ENCODE results near the gene HEXD. TPM values are rescaled to one million over a fixed set of nuclear protein-coding genes. Genes with fewer than 3 reads are reported as not detected.
"Not testable (repeated sequence)": the region's sequence is repeated elsewhere in the genome, so short reads cannot be mapped to it uniquely, and the experiment has no call there.

HEXD gene
- total and polyA plus RNA-seq, 4 experiments from 2014 or later = 12.6 to 113 (median 60.2) TPM

- Mint-ChIP-seq H3K27me3 (no peaks in the 10 kb centered on the region), H3K4me1 (peaks cover 0 to 1% (median 0%) of the 10 kb centered on the region in 4 donors), H3K36me3 (peaks cover 21 to 29% of the 10 kb centered on the region in 2 donors), H3K27ac (no peak overlapping the region), H3K9me3 (no peaks in the 10 kb centered on the region), H3K4me3 (no peak overlapping the region)
- ChIA-PET CTCF (ENCODE audit: partially characterized antibody) (no interaction called here), POLR2A (ENCODE audit: partially characterized antibody) (no interaction called here)
- H3K36me3 ChIP-seq (ENCODE audit: insufficient read depth, low read length) = peaks cover 4% of the 10 kb centered on the region
- no peaks in the 10 kb centered on the region for H3K4me1 ChIP-seq (ENCODE audit: insufficient read depth, low read length)
- H3K4me3 ChIP-seq (ENCODE audit: low read length in 2 of 2) = no peak overlapping the region
- no peaks in the 10 kb centered on the region for H3K9me3 ChIP-seq (ENCODE audit: control insufficient read depth in 1 of 2, low read length in 2 of 2)
- no peaks in the 10 kb centered on the region for H3K27me3 ChIP-seq (ENCODE audit: insufficient read depth, low read length)
- intact Hi-C loops (cut with micrococcal nuclease) = no loop called here
- no peak for DNase-seq
- no peak overlapping the region for H3K27ac ChIP-seq (ENCODE audit: low read depth, low read length)
These were observed 10.9 kb upstream of the HEXD start for GRCh38 chr17:82407255-82407654.

- no peaks in the 10 kb centered on the region for H3K27me3 Mint-ChIP-seq
- no peak overlapping the region for H3K27ac ChIP-seq (ENCODE audit: low read depth, low read length)
- CTCF ChIA-PET (ENCODE audit: partially characterized antibody) = no interaction called here
- peak overlapping the region in 1 of 7 donors; percentile 37 for H3K27ac Mint-ChIP-seq
- POLR2A ChIA-PET (ENCODE audit: partially characterized antibody) = no interaction called here
- intact Hi-C loops (cut with micrococcal nuclease) = no loop called here
- no peaks in the 10 kb centered on the region for H3K9me3 Mint-ChIP-seq
- H3K4me3 Mint-ChIP-seq = no peak overlapping the region
- H3K4me1 Mint-ChIP-seq = peaks cover 0 to 4% (median under 1%) of the 10 kb centered on the region in 4 donors
- H3K36me3 Mint-ChIP-seq = peaks cover 19 to 24% of the 10 kb centered on the region in 2 donors
- H3K27me3 ChIP-seq (ENCODE audit: insufficient read depth, low read length) = no peaks in the 10 kb centered on the region
- no peak for DNase-seq
- H3K36me3 ChIP-seq (ENCODE audit: insufficient read depth, low read length) = peaks cover 3% of the 10 kb centered on the region
- no peaks in the 10 kb centered on the region for H3K4me1 ChIP-seq (ENCODE audit: insufficient read depth, low read length)
- H3K9me3 ChIP-seq (ENCODE audit: control insufficient read depth in 1 of 2, low read length in 2 of 2) = no peaks in the 10 kb centered on the region
- H3K4me3 ChIP-seq (ENCODE audit: low read length in 2 of 2) = no peak overlapping the region
These were observed 9.7 kb upstream of the HEXD start for GRCh38 chr17:82408288-82408937.

GRCh38 chr17:82408938-82409318, 9.2 kb upstream of the HEXD start:
- CTCF ChIA-PET (ENCODE audit: partially characterized antibody) = interaction anchor here (1.8 kb wide), 1 partner anchor 16 kb away, joined by 3 read pairs; no protein-coding TSS in a partner anchor
- Mint-ChIP-seq H3K4me1 (peaks cover 0 to 5% (median under 1%) of the 10 kb centered on the region in 4 donors), H3K4me3 (no peak overlapping the region), H3K27me3 (no peaks in the 10 kb centered on the region), H3K9me3 (no peaks in the 10 kb centered on the region), H3K27ac (peak overlapping the region in 1 of 7 donors; percentile 29), H3K36me3 (peaks cover 19 to 24% of the 10 kb centered on the region in 2 donors)
- H3K9me3 ChIP-seq (ENCODE audit: control insufficient read depth in 1 of 2, low read length in 2 of 2) = no peaks in the 10 kb centered on the region
- H3K36me3 ChIP-seq (ENCODE audit: insufficient read depth, low read length) = no peaks in the 10 kb centered on the region
- intact Hi-C loops (cut with micrococcal nuclease) = no loop called here
- H3K4me3 ChIP-seq (ENCODE audit: low read length in 2 of 2) = no peak overlapping the region
- no peaks in the 10 kb centered on the region for H3K27me3 ChIP-seq (ENCODE audit: insufficient read depth, low read length)
- POLR2A ChIA-PET (ENCODE audit: partially characterized antibody) = no interaction called here
- no peak for DNase-seq
- H3K27ac ChIP-seq (ENCODE audit: low read depth, low read length) = no peak overlapping the region
- H3K4me1 ChIP-seq (ENCODE audit: insufficient read depth, low read length) = no peaks in the 10 kb centered on the region

- ChIA-PET POLR2A (ENCODE audit: partially characterized antibody) (interaction anchor here (1.9 kb wide), 1 partner anchor 112 kb away, joined by 5 read pairs; no protein-coding TSS in a partner anchor), CTCF (ENCODE audit: partially characterized antibody) (interaction anchor here (1.1 to 1.8 kb wide), 3 partner anchors 9 to 59 kb away, joined by 3 to 4 read pairs (median 4); no protein-coding TSS in a partner anchor)
- H3K4me3 ChIP-seq (ENCODE audit: low read length in 2 of 2) = no peak overlapping the region
- no peak overlapping the region for H3K27ac ChIP-seq (ENCODE audit: low read depth, low read length)
- H3K4me1 ChIP-seq (ENCODE audit: insufficient read depth, low read length) = peaks cover 9% of the 10 kb centered on the region
- H3K27me3 ChIP-seq (ENCODE audit: insufficient read depth, low read length) = no peaks in the 10 kb centered on the region
- Mint-ChIP-seq H3K4me1 (peaks cover 6 to 17% (median 9%) of the 10 kb centered on the region in 4 donors), H3K27ac (no peak overlapping the region), H3K27me3 (no peaks in the 10 kb centered on the region), H3K36me3 (peaks cover 21 to 24% of the 10 kb centered on the region in 2 donors), H3K9me3 (no peaks in the 10 kb centered on the region), H3K4me3 (no peak overlapping the region)
- intact Hi-C loops (cut with micrococcal nuclease) = loop anchor here (5.0 to 10.0 kb wide), 3 partner anchors 173 to 375 kb away; partner anchors contain the start of genes DCXR and RAC3
- H3K9me3 ChIP-seq (ENCODE audit: control insufficient read depth in 1 of 2, low read length in 2 of 2) = no peaks in the 10 kb centered on the region
- DNase-seq = no peak
- no peaks in the 10 kb centered on the region for H3K36me3 ChIP-seq (ENCODE audit: insufficient read depth, low read length)
These were observed 8.0 kb upstream of the HEXD start for GRCh38 chr17:82410014-82410716.

- CTCF ChIA-PET (ENCODE audit: partially characterized antibody) = interaction anchor here (0.7 to 6.4 kb wide), 2 partner anchors 60 to 167 kb away, joined by 3 to 52 read pairs; no protein-coding TSS in a partner anchor
- no peak overlapping the region for H3K4me3 ChIP-seq (ENCODE audit: low read length in 2 of 2)
- intact Hi-C loops (cut with micrococcal nuclease) = loop anchor here (5.0 to 10.0 kb wide), 3 partner anchors 174 to 377 kb away; partner anchors contain the start of genes DCXR and RAC3
- Mint-ChIP-seq H3K27me3 (no peaks in the 10 kb centered on the region), H3K4me1 (peaks cover 8 to 23% (median 11%) of the 10 kb centered on the region in 4 donors), H3K4me3 (no peak overlapping the region), H3K27ac (no peak overlapping the region), H3K36me3 (peaks cover 19 to 21% of the 10 kb centered on the region in 2 donors), H3K9me3 (no peaks in the 10 kb centered on the region)
- H3K36me3 ChIP-seq (ENCODE audit: insufficient read depth, low read length) = no peaks in the 10 kb centered on the region
- POLR2A ChIA-PET (ENCODE audit: partially characterized antibody) = no interaction called here
- no peaks in the 10 kb centered on the region for H3K27me3 ChIP-seq (ENCODE audit: insufficient read depth, low read length)
- DNase-seq = no peak
- H3K27ac ChIP-seq (ENCODE audit: low read depth, low read length) = no peak overlapping the region
- no peaks in the 10 kb centered on the region for H3K9me3 ChIP-seq (ENCODE audit: control insufficient read depth in 1 of 2, low read length in 2 of 2)
- H3K4me1 ChIP-seq (ENCODE audit: insufficient read depth, low read length) = peaks cover 9% of the 10 kb centered on the region
These were observed 6.6 kb upstream of the HEXD start for GRCh38 chr17:82411396-82412053.

GRCh38 chr17:82412081-82412480, 6.1 kb upstream of the HEXD start:
- POLR2A ChIA-PET (ENCODE audit: partially characterized antibody); H3K27me3 ChIP-seq (ENCODE audit: insufficient read depth, low read length); H3K9me3 ChIP-seq (ENCODE audit: control insufficient read depth in 1 of 2, low read length in 2 of 2); H3K27ac Mint-ChIP-seq; H3K27me3 Mint-ChIP-seq; H3K4me3 Mint-ChIP-seq; H3K4me1 ChIP-seq (ENCODE audit: insufficient read depth, low read length); H3K36me3 ChIP-seq (ENCODE audit: insufficient read depth, low read length); H3K9me3 Mint-ChIP-seq; H3K27ac ChIP-seq (ENCODE audit: low read depth, low read length); DNase-seq; H3K4me3 ChIP-seq (ENCODE audit: low read length in 2 of 2): not testable (repeated sequence)
- CTCF ChIA-PET (ENCODE audit: partially characterized antibody) = interaction anchor here (6.4 kb wide), 1 partner anchor 61 kb away, joined by 52 read pairs; no protein-coding TSS in a partner anchor
- intact Hi-C loops (cut with micrococcal nuclease) = loop anchor here (5.0 to 10.0 kb wide), 3 partner anchors 175 to 377 kb away; partner anchors contain the start of genes DCXR and RAC3
- H3K36me3 Mint-ChIP-seq = peaks cover 19 to 21% of the 10 kb centered on the region in 2 donors
- H3K4me1 Mint-ChIP-seq = peaks cover 8 to 23% (median 11%) of the 10 kb centered on the region in 4 donors

Data from CD4-positive, alpha-beta memory T cell (primary cell).